GM18873 (cell line): ENCODE results near the gene DHRS9.
"Not testable (repeated sequence)": the region's sequence is repeated elsewhere in the genome, so short reads cannot be mapped to it uniquely, and the experiment has no call there.

ENCODE experiments used
- ATAC-seq: cut with Tn5 transposase; IDR thresholded peaks from one replicate; pipeline ENCODE4 v1.9.1; 2021; ENCODE audit warnings: mild to moderate bottlenecking, moderate library complexity, moderate number of reproducible peaks; ENCODE audit not compliant: unreplicated experiment, low FRiP score

Gene DHRS9

DNA sequence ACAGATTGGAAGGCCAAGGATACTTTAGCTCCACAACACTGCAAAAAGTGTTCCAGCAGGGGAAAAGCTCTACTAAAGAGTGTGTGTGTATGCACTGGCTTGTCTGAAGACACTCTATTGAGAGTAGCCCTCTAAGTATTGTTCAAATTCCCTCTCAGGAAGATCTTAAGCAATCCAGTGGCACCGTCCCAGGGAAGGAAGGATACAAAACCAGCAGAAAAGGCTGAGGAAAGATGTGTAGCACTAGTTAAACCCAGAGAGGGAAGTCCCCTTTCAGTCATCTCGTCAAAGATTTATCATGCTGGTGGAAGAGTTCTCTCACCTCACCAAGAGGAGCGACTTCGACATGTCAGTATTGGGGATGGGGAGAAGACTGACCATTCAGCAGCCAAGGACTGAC, 50.5 kb downstream of the DHRS9 start:
- ATAC-seq: no peak

DNA sequence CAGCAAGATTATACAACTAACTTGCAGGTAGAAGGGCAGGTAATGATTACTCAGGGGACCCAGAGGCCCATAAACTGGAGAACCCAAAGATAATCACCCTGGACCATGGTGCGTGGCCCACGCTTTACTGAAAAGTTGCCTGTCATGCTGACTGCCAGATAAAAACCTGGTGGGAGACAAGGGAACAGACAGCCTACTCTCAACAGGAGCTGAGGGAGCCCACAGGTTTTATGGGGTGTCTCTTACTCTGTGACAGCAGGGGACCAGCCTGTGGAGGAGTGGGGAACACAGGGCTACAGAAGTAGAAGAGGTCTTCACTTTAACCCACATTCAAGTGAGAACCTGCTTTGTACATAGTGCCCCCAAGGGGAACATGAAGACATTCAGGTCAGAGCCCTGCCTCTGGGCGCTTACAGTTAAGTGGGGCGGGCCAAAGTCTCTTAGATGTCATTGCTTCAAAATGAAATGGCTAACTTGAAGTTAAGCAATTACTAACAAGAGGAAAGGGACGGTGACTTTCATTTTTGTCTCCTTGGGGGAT, 60.4 kb downstream of the DHRS9 start:
- no peak for ATAC-seq

DNA sequence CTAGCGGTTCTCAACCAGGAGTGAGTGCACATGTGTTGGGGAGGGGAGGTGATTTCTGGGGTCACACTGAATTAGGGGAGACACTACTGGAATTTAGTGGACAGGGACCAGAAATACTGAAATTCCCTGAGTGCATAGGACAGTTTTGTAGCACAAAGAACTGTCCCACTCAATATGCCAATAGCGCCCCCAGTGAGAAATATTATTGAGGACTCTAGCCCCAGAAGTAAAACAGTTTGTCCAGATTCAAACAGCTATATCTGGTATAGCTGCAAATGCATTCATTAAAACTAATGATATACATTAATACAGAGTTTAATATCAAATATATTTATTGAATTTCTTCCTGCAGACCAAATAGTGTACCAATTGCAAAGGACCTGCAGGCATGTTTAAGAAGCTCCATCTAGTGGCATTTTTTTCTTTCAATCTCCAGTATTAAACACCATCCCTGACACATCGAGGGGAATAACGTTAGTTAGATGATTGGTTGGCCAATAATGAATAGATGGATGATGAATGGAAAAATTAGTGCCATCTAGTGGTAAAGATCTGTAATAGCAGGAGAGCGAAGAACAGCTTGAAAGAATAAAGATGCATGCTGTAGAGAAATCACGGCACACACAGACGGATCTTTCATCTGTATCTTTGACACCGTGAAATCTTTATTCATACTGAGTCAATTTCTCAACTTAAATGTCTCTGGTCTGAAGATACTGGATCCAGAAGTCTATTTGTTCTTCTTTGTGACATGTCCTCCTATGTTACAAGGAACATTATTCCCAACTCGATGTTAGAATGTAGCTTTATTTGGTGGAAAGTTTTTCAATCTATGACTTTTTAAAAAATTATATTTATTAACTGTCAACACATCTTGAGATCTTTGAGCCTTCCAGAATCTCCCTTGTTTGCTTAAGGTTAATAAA, 62.5 kb downstream of the DHRS9 start:
- no peak for ATAC-seq

DNA sequence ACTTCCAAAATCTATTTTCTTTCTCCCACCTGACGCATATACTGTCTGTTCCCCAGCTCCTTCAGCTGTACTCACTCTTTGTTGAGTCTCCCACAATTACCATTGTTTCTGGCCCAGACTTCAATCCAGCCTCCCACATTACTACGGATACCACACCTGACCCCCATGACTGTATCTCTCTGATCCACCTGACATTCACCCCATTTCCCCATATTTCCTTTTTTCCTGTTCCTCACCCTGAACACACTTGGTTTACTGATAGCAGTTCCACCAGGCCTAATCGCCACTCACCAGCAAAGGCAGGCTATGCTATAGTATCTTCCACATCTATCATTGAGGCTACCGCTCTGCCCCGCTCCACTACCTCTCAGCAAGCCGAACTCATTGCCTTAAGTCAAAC, 64.9 kb downstream of the DHRS9 start:
- not testable (repeated sequence) for ATAC-seq

DNA sequence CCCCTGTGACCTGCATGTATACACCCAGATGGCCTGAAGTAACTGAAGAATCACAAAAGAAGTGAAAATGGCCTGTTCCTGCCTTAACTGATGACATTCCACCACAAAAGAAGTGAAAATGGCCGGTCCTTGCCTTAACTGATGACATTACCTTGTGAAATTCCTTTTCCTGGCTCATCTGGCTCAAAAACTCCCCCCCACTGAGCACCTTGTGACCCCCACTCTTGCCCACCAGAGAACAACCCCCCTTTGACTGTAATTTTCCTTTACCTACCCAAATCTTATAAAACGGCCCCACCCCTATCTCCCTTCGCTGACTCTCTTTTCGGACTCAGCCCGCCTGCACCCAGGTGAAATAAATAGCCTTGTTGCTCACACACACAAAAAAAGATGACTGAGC, 67.1 kb downstream of the DHRS9 start:
- not testable (repeated sequence) for ATAC-seq

DNA sequence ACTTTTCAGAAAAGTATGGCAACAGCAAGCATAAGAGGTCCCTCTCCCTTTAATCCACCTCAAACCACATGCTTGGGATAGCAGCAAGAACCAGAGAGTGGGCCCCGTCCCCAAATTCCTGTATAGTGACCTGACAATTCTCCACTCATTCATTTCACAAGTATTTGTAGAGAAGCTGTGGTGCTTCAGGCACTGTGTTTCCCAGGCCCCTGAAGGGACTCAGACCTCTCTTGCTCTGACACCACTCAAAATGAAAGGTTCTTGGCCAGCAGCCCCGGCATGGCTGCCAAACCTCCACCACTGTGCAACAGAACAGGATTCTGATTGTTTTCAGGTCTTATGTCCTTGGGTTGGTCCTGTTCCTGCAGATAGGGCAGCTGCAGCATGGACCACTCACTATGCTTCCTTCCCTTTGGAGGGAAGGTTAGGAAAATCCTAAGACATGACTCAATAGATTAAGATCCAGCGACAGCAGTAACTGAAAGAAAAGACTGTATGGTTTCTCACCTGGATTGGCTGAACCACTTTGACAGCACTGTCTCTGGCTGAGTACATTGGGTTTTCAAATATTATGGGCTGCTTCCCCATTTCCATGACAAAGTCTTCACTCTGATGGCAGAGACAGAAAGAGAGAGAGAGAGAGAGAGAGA, 67.6 kb downstream of the DHRS9 start:
- no peak for ATAC-seq

DNA sequence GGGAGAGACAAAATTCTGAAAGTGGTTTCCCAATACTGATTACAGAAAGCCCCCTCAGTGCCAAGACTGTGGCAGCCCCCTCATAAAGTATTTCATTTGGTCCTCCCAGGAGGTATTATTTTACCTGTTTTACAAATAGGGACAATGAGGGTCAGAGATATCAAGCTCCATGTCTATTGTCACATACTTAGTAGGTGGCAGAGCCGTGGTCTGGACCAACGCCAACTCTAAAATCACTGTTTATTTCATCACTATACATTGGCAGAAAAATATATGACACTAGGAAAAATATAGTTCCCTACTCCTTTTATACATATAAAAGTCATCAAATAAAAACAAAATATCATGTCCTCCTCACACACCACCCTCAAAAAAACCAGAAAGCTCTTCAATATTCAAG, 68.6 kb downstream of the DHRS9 start:
- ATAC-seq: no peak

DNA sequence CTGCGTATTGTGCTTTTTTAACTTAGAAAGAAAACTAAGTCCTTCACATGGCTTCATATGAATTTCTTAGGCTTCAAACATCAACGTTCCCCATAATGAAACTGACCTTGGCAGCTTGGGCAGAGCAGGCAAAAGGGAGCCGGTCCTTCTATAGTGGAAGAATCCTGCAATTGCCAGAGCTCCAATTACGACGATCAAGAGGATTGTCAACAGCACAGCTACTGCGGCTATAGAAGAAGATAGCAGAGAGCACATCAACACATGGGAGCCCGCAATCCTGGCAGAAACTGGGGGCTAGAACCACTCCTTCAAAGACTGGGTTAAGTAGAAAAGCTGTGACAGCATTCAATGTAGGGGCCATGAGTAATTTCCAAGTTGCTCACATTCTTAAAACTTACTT, 69.8 kb downstream of the DHRS9 start:
- ATAC-seq: no peak

DNA sequence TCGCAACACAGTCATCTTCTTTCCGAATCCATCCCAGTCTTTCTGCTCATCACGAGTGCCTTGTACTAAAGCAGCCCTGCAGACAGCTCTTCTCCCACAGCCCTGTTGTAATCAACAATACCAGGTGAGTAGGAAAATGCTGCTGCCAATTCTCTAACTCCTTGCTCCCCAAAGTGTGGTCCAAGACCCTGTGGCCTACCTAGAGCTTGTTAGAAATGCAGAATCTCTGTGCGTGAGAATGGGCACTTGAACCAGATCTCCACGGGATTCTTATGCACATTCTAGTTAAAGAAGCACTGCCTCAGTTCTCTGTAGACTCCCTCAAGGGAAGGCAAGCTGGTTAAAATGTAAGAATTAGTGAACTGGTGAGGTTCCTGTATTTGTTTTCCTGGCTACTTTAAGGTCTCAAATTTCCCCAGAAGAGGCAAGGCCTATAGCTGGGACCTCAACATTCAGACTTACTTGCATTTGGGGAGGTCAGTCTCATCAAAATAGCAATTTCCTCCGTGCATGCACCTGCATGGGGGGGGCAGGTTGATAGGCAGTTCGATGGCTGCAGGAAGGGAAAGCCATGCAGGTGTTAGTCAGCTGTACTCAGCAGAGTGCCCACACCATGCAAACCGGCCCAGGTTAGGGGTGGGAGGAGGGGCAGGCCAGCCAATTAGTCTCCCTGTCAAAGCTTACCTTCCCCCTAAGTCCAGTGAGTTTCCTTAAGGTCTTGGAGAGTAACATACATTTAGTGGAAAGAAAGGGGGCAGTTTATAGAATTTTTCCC, 70.8 kb downstream of the DHRS9 start:
- ATAC-seq: no peak

DNA sequence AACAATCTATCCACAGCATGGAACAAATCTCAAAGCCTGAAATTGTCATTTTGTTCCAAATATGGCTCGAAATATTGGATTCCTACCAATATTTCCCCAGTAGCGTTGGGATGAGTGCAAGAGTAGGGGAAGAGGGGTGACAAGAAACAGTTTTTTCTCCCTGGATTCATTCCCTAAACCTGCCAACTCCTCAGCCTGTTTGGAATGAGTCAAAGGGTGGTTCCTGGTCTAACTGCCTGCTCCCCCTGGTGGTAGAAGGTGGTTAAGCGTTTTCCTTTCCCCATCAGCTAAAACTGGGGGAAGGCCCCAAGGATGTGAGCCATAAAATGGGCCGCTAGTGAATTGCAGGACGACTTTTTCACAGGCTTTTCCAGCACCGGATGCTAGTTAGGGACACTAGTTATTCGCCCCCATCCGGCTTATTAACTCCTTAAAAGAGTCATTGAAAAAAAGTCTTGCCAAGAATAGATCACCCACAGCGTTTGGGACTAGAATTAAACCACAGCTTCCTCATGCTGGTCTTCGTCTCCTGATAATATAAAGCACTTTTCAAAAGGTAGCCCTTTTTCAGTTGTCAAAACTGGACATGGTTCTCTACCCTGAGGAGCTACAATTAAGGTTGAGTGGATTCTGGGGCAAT, 72.5 kb downstream of the DHRS9 start:
- no peak for ATAC-seq

DNA sequence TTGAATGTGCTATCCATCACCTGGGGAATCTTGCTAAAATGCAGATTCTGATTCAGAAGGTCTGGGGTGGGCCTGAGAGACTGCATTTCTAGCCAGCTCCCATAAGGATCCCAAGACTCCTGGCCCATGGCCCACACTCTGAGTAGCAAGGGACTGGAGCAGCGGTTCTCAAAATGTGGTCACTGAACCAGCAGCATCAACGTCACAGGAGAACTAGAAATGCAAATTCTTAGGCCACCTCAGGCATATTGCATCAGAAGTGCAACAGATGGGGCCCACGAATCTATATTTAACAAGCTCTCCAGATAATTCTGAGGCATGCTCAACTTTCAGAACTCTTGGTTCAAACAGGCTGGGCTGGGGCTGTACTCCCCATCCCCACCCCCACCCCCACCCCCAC, 74.6 kb downstream of the DHRS9 start:
- ATAC-seq: no peak
